Measurements from ENCODE around the gene TRABD2B.

TRABD2B gene

DNA sequence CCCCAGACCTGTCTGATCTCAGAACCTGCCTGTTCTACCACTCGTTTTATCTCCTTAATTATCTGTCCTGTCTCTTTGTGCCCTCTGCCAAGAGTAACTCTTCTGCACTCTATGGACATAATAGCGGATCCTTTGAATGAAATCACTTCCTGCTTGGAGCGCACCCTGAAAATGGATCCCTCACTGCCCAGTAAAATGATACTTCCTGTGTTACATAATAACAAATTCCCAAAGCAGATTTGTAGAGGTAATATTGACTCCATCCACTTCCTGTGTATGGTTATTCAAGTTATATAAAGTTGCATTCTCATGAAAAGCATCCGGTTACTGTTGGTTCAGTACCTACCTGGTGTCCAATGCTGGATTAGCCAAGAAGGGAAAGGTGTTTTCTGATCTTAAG is 246.0 kb downstream of the TRABD2B start:
- no peak for DNase-seq

DNA sequence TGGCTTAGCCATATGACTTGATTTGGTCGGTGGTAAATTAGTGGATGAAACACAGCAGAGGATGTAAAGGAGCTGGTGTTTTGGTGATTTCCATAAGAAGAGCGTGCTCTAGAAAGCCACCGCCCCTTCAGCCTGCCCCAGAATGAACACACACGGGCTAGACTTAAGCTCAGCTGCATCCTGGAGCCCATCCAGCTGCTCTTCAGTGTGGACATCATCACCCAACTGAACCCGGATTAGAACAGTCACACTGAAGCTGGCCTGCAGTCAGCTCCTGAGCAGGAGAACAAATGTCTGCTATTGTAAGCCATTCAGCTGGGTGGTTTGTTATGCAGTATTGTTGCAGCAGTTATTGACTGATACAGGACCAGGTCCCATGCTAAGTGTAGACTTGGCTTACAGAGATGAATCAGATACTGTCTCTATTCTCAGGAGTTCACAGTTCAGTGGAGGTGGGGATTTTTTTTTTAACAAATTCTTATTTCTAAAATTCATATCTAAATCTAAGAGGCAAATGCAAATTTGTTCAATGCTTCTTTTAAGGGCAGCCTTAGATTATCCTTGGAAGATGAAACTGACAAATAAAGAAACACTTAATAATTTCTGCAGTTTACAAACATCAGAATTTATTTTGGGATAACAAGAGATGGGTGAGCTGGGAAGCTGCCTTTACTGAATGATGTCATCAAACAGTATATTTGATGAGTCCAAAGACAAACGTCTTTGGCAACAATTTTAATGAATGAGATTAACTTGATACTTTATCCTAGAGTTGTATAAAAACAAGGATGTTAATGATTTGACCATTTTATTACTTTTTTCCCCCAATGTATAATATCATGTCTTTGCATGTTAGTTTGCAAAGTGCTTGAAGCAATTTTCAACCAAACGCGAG is 251.2 kb downstream of the TRABD2B start:
- DNase-seq = peak; percentile 13

DNA sequence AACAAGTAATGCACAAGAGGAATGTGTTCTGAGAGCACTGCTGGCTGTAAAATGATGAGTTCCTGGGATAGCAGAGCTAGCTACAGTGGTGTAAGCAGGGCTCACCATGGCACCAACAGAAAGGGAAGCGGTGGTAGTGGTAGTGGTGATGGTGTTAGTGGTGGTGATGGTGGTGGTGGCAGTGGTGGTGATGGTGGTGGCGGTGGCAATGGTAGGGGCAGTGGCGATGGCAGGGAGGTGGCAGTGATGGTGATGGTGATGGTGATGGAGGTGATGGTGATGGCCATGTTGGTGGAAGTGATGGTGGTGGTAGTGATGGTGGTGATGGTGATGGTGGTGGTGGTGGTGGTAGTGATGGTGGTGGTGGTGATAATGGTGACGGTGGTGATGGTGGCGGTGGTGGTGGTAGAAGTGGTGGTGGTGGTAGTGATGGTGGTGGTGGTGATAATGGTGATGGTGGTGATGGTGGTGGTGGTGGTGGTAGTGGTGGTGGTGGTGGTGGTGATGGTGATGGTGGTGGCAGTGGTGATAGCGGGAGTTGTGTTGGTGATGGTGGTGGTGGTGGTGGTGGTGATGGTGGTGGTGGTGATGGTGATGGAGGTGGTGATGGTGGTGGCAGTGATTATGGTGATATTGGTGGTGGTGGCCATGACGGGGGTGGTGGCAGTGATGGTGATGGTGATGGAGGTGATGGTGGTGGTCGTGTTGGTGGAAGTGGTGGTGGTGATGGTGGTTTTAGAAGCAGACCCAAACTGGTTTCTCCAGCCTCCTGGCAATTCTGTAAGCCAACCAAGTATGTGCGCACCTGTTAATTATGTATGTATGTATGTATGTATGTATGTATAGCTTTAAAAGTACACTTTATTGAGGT is 254.1 kb downstream of the TRABD2B start:
- DNase-seq = peak; percentile 22

DNA sequence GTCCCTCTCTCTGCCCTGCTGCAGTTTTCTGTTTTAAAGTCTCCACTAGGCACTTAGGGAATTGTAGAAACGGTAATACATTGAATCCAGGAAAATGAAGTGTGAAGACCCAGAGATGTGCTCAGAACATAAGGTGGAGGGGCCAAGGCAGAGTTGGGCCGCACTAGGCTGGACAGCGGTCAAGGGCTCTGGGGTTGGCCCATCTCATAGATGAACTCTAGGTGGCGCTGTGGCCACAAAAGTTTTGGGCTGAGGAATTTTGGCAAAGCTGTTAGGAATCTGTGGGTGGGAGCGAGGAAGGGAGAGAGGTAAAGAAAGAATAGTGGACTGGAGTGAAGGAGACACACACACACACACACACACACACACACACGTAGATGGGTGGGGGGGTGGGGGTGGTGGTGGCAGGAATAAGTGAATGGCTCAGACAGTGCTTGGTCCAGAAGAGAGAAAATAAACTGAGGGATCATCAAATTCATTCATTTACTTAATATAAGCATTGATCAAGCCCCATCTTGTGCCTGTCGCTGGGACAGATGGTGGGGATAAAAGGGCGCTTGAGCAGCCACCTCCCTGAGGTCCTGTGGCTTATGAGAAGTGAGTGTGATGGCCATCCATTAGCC is 258.5 kb downstream of the TRABD2B start:
- no peak for DNase-seq

DNA sequence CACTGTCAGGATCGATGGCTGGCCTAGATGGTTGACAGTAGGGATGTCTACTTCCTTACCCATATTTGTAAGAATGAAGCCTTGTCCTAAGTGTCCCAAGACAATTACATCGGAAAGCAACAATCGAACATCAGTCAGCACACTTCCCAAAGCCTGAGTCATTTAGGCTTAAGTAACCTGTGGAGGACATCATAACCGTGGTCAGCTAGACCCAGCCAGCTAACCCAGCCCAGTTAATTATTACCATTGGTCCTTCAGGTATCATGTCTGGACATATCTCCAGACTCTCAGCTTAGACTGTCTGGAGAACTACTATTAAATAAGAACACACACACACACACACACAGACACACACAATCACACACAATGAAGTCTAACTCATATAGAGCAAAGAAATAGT is 264.7 kb downstream of the TRABD2B start:
- no peak for DNase-seq

DNA sequence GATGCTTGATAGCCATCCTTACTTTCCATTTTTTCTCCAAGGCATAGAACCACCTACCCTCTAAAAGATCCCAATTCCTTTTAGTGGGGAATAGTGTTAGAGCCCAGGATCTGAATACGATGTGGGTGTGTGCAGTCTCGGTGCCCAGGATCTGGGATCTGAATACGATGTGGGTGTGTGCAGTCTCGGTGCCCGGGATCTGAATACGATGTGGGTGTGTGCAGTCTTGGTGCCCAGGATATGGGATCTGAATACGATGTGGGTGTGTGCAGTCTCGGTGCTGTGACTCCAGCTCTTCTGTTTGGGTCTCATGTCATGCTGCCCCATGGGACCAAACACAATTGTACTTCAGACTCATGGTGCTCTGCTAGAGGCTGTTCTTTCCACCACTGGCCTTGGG is 265.5 kb downstream of the TRABD2B start:
- DNase-seq = no peak

DNA sequence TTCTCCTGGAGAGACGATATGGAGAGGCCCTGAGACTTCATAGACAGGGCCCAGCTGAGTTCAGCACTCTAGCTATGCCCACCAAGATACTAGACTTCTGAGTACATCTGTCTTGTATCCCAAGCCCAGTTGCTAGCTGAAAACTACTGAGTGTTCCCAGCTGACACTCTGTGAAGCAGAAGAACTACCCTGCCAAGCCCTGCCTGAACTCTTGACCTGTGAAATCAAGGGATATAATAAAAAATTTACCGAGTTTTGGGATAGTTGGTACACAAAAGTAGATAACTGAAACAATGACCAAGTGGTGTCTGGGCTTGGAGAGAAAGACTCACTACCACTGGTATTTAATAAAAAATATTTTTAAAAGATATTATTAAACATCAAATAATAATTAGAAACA is 267.5 kb downstream of the TRABD2B start:
- DNase-seq = no peak

DNA sequence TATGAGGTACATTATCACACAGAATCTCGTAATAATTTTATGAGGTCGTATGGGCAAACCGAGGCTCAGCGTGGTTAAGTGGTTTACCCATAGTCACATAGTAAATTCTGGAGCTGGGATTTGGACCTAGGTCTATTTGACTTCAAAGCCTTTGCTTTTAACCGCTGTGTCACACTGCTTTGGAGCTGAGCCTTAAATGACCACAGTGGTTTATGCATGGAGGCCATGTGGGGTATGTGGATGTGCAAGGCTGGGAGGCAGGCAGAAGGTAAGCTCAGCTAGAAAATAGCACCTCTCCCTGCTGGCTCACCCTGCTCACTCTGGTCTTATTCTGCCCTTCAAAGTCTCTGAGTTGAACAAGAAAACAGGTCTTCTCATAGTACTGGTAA is 269.5 kb downstream of the TRABD2B start:
- DNase-seq = no peak

DNA sequence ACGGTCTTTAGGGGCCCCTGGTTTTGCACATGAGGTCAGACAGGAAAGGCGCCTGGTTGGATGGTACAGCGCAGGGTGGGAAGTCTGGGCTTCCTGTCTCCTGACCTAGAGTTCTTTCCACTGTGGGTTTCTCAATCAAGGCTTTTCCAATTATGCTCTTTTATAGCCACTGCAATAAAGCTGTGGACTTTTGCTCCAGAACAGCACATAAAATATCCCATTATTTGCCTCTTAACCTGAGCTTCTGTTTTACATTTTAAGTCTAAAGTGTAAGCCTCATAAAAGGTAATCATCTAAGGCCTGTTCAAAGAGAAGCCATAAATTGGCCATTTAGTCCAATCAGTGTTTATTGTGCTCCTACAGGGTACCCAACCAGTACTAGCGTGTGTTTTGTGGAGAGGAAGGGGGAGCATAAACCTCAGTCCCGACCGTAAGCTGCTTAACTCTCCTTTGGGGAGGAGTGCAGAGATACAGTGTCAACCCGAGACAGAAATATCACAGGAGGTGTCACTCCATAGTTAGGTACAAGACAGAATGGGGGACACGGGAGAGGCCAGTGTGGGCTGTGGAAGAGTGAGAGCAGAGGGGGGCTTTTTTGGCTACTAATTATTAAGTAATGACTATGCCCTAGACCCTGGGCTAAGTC is 270.0 kb downstream of the TRABD2B start:
- DNase-seq = no peak

DNA sequence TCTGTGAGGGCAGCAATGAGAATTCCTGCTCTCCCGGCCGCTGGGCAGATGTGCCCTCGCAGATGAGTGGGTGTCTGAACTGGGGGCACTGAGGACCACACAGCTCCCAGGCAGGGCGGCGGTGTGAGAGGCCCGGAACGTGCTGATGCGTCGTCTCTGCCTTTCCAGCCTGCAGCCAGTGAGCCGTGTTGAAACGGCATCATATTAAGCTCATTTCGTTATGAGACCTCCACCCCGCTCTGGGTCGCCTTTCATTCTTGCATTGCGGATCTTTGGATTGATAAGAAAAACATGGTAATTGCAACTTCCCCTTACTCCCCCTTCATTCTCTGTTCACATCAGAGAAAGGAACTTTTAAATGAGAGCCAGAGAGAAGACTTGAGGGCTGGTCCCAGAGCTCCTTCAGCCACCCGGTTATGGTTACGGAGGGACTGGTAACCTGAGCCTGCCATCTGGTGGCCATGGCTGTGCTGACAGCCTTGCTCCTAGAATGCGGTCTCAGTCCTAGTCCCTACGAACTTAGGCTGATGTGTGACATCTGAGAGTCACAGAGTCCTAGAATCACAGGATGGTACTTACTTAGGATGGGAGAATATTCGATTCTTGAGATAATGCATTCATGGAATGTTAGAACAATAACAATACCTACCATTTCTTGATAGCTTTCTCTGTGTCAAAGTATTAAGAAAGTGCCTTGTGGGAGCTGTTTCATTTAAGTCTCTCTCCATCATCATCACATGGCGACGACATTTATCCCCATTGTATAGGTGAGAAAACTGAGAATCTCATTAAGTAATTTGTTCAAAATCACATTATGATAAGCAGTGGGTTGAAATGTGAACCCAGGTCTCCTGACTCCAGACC is 271.0 kb downstream of the TRABD2B start:
- DNase-seq = peak; percentile 79

DNA sequence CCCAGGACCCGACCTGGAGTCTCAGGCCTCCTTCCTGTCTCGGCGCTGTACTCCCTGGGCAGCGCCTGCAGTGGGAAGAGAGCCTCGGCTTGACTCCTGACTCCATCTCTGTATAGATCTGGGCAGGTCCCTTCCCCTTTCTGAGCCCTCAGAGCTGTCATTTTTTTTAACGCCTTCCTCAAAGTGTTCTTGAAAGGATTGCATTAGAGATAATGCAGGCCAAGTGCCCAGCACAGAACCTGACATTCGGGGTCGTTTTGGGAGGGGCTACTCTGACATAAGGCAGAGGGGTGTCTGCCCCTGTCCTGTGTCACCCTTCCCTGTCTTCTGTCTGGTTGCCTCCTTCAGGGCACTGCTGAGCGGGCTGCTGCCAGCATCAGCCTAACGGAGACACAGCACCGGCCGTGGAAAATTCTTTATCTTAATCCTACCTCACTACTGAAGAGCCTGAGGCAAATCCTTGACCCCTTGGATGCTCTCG is 271.6 kb downstream of the TRABD2B start:
- no peak for DNase-seq

DNA sequence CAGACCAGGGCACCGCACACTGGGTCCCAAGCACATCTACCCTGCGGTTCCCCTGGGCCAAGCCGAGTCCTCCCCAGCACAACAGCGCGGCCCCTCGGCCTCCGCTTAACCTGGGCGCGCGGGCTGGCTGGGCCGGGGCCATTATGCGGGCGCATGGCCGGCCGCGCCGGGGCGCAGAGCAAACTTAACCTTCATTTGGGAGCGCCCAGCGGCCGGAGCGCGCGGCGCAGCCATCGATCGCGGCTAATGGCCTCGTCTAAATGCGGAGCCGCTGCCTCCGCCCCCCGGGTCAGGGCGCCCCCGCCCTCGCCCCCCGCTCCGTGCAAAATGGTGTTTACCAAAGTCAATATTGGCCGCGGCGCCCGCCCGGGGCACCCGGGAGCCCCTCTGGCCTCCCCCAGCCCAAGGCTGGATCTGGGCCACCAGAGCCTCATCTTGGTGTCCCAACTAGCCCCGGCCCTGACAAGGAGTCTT is 272.1 kb downstream of the TRABD2B start:
- DNase-seq = no peak

DNA sequence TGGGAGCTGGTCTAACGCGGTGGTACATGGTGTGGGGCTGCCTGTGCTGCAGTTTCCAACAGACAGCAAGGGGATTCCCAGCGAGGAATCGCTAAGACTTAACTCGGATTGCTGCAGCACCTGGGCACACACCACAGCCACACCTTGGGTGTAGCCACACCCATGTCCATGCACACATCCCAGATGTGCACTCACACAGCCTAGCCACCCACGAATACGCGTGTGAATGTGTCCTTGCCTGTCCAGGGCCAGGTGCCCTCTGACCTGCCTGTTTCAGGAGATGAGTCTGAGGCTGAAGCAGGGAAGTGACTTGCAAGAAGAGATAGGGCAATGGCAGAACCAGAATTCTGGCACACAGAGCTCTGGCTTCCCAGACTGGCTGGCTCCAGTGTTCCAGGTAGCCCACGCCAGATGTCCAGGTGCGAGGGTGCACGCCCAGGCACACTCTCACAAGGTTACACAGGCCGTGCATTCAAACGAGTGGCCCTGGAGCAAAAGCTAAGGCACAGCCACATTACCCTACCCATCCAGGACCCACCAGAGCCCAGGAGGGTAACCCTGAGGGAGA is 272.7 kb downstream of the TRABD2B start:
- DNase-seq = no peak

DNA sequence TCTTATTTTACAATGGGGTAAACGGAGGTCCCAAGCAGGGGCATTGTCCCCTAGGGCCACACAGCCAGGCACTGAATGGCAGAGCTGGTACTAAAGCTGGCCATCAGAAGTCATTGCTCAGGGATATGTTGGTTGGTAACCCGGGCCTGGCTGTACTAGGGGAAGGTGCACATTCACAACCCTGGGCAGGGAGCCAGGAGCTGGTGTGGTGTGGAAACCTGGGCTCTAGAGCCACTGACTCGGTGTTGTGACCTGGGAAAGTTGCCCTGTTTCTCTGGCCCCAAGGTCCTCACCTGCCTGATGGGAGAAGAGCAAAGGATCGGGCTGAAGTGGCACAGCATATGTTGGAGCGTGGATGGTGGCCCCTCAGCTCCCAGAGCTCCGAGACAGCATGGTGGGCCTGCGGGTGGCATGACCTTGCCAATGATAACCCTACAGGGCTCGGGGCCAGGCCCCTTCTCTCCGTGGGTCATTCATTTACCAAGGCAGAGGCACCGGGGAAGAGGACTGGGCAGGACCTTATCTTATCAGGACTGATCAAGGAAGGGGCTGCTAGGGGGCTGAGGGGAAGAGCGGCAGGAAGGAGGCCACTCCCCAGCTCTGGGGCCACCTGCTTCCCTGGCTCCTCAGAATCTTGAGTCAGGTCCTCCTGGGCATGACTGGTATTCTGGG is 274.1 kb downstream of the TRABD2B start:
- DNase-seq = no peak

DNA sequence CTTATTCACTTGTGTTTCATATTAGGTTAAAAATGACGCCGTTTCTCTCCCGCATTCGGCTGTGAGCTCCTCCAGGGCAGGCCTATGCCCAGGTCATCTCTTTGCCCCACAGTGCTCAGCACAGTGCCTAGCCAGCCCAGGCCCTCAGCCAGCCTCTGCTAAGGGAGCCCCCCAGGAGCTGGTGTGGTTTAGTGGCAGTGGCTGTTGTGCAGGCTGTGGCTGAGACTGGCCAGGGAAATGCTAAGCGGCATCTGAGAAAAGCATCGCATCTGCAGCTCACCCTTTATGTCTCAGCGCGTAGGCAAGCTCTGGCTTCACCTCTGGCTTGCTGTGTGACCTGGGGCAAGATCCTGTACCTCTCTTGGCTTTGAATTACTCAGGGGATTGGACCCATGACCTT is 275.1 kb downstream of the TRABD2B start:
- DNase-seq = no peak

DNA sequence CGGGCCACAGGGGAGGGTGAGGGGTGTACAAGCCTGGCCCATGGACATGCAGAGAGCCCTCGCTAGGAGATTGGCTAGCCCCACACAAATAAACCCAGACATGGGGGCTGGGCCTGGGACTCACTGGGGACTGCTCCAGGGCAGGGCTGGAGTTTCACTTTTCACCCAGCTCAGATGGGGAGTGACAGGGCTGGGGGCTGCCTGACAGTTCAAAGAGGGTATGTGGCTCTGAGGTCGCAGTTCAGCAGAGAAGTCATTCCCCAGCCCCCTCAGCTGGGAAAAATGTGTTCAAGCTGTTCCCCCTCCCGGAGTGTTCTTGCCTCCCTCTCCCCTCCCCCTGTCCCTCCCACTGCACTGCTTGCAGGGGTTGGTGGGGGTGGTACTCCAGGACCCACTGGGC is 277.1 kb downstream of the TRABD2B start:
- DNase-seq = no peak

DNA sequence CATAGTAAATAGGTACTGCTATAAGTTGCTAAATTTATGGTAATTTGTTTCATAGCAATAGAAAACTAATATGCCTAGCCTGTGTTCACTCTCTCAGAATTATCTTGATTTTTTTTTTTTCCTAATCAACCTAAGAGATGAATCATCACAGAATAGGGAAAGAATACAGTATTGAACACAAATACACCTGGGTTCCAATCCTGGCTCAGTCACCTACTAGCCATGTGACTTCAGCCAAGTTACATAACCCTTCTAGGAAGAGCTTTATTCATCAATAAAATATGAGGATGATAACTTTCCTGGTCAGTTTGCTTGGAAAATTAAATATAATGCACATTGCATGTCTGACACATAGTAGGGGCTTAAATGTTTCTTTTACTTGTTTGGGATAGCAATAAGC is 279.8 kb downstream of the TRABD2B start:
- DNase-seq = no peak

DNA sequence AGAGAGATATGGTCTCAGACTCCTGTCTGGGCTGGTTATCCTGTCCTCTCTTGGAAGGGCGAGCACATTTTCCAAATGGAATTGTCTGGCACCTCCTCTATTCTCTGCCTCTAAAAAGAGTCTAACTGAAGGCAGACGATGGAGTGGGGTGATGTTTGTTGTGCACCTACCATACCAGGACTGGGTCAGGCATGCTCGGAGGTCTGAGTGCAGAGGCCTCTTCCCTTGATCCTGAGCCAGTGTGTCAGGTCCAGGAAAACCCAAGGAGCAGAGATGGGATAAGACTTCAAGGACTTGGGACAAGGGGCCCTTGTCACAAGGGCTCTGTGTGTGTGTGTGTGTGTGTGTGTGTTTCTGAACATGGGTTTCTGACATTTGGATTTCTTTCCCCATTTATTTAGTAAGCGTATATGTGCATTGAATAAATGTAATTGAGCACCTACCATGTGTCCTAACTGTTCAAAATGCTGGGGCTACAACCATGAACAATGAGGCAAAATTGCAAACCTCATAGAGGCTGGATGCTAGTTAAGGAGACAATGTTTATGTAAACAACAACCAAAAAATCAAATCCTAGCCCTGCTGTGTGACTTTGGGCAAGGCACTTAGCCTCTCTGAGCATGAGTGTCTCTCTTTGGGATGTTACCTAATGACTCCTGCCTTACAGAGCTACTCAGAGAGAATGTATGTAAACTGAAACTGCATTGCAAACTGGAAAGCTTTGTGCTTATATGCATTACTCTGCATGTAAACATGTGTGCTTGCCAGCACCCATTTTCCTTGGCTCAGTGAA is 283.0 kb downstream of the TRABD2B start:
- DNase-seq = peak; percentile 32

DNA sequence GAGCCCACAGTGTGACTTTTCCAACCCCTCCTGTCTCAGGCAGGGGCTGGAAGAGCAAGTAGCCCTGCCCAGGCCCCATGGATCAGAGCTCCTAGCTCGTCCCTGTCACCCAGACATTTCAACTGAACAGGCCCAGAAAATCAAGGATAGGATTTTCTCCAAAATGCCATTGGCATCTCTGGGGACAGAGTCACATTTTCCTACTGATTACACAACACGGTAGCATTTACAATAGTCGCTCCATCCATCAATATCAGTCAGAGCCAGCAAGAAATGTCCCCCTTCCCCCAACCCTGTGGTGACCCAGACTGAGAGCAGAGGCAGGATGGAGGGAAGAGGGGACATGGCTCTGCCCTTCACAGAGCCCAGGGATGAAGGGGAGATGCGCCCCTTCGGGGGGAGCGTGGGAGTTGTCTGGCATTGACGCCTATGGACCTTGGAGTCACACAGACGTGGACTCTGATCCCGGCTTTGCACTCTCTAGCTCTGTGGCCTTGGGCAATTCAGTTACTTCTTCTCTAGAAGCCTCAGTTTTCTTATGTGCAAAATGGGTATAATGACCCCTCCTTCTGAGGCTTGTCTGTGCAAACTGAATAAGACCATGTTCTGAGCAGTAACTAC is 283.7 kb downstream of the TRABD2B start:
- DNase-seq = peak; percentile 43

All from activated CD8-positive, alpha-beta memory T cell treated with anti-CD3 and anti-CD28 coated beads, Interleukin-2, amount 50 U/mL, for 48 hours (primary cell).